GM19238 (cell line): ENCODE data around the gene SLCO2B1.
A peak's percentile ranks its signal among the peaks of the same experiment; 100 is the strongest.

ENCODE experiments used
- DNase-seq: peaks from one replicate; pipeline ENCODE4 v3.0.0; 2011; ENCODE audit warnings: low spot score; ENCODE audit not compliant: insufficient read length

Gene SLCO2B1

GRCh38 chr11:75191330-75191717 is 40.4 kb downstream of the SLCO2B1 start:
- DNase-seq, result no peak

GRCh38 chr11:75193271-75193670 is 42.4 kb downstream of the SLCO2B1 start:
- no peak for DNase-seq

- DNase-seq, result no peak
Observed at GRCh38 chr11:75193711-75194110, 42.8 kb downstream of the SLCO2B1 start.

- DNase-seq, result no peak
Observed at GRCh38 chr11:75194147-75194546, 43.2 kb downstream of the SLCO2B1 start.

GRCh38 chr11:75195167-75195962 is 44.5 kb downstream of the SLCO2B1 start:
- no peak for DNase-seq

GRCh38 chr11:75196426-75196825 is 45.5 kb downstream of the SLCO2B1 start:
- DNase-seq, result no peak

GRCh38 chr11:75197512-75198277 is 46.8 kb downstream of the SLCO2B1 start:
- DNase-seq, result no peak

- no peak for DNase-seq
Observed at GRCh38 chr11:75198278-75198973, 47.5 kb downstream of the SLCO2B1 start.

GRCh38 chr11:75199412-75199955 is 48.6 kb downstream of the SLCO2B1 start:
- no peak for DNase-seq

GRCh38 chr11:75200051-75200450 is 49.1 kb downstream of the SLCO2B1 start:
- DNase-seq, result no peak

GRCh38 chr11:75200531-75200930 is 49.6 kb downstream of the SLCO2B1 start:
- no peak for DNase-seq

- no peak for DNase-seq
Observed at GRCh38 chr11:75201771-75202170, 50.9 kb downstream of the SLCO2B1 start.

- DNase-seq, result no peak
Observed at GRCh38 chr11:75202195-75202594, 51.3 kb downstream of the SLCO2B1 start.

- no peak for DNase-seq
Observed at GRCh38 chr11:75203138-75203537, 52.2 kb downstream of the SLCO2B1 start.

GRCh38 chr11:75203641-75204011 is 52.7 kb downstream of the SLCO2B1 start:
- DNase-seq, result no peak

- no peak for DNase-seq
Observed at GRCh38 chr11:75204012-75204674, 53.2 kb downstream of the SLCO2B1 start.

GRCh38 chr11:75204685-75205563 is 54.0 kb downstream of the SLCO2B1 start:
- peak; percentile 85 for DNase-seq

- DNase-seq, result no peak
Observed at GRCh38 chr11:75205564-75206020, 54.7 kb downstream of the SLCO2B1 start.

GRCh38 chr11:75208446-75208845 is 57.5 kb downstream of the SLCO2B1 start:
- no peak for DNase-seq

- DNase-seq, result no peak
Observed at GRCh38 chr11:75212411-75212810, 61.5 kb downstream of the SLCO2B1 start.
